GM12872 (cell line): ENCODE data around the gene DPP3.

Experiments
- TF ChIP-seq, protein P1 (sequence below): IDR thresholded peaks from 3 replicates; pipeline ENCODE4 v1.5.1; 2011; ENCODE audit warnings: low read depth, mild to moderate bottlenecking, low read length, moderate library complexity; ENCODE audit not compliant: insufficient read depth

DPP3 gene

DNA sequence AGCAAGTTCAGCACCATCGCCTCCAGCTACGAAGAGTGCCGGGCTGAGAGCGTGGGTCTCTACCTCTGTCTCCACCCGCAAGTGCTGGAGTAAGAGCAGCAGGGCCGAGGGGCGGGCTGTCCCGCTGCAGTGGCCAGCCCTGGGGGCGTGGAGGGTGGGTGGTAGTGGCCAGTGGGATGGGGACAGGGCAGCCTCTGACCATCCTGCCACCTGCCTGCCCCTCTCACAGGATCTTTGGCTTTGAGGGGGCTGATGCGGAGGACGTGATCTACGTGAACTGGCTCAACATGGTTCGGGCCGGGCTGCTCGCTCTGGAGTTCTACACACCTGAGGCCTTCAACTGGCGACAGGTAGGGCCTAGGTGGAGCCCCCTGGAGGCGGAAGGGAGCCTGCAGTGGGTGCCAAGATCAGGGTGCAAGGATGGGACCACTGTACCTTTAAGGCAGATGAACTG, 15.2 kb downstream of the DPP3 start:
- TF ChIP-seq, protein P1, sequence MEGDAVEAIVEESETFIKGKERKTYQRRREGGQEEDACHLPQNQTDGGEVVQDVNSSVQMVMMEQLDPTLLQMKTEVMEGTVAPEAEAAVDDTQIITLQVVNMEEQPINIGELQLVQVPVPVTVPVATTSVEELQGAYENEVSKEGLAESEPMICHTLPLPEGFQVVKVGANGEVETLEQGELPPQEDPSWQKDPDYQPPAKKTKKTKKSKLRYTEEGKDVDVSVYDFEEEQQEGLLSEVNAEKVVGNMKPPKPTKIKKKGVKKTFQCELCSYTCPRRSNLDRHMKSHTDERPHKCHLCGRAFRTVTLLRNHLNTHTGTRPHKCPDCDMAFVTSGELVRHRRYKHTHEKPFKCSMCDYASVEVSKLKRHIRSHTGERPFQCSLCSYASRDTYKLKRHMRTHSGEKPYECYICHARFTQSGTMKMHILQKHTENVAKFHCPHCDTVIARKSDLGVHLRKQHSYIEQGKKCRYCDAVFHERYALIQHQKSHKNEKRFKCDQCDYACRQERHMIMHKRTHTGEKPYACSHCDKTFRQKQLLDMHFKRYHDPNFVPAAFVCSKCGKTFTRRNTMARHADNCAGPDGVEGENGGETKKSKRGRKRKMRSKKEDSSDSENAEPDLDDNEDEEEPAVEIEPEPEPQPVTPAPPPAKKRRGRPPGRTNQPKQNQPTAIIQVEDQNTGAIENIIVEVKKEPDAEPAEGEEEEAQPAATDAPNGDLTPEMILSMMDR: peak; percentile 48; the same call in 2 of the 3 replicates

DNA sequence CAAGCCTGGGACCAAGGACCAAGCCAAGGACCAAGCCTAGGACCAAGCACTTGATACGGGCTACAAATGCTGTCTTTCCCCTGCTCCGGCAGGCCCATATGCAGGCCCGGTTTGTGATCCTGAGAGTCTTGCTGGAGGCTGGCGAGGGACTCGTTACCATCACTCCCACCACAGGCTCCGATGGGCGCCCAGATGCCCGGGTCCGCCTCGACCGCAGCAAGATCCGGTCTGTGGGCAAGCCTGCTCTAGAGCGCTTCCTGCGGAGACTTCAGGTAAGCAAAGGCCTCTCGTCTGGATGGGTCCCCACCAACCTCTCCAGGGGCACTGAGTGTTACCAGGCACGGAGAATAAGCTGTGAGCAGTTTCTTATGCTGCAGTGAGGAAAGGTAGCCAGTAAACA, 17.0 kb downstream of the DPP3 start:
- TF ChIP-seq, protein P1: no peak

DNA sequence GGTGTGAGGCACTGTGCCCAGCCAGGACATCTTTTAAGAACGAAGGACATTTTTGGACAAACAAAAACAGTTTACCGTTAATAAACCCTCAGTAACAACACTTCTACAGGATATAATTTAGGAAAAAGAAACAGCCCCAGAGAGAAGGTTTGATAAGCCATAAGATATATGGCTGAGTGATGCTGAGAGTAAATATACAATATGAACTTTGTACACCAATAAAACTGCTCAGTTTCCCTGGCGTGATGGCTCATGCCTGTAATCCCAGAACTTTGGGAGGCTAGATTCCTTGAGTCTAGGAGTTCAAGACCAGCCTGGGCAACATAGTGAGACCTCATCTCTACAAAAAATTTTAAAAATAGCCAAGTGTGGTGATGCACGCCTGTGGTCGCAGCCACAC, 18.3 kb downstream of the DPP3 start:
- TF ChIP-seq, protein P1: no peak

DNA sequence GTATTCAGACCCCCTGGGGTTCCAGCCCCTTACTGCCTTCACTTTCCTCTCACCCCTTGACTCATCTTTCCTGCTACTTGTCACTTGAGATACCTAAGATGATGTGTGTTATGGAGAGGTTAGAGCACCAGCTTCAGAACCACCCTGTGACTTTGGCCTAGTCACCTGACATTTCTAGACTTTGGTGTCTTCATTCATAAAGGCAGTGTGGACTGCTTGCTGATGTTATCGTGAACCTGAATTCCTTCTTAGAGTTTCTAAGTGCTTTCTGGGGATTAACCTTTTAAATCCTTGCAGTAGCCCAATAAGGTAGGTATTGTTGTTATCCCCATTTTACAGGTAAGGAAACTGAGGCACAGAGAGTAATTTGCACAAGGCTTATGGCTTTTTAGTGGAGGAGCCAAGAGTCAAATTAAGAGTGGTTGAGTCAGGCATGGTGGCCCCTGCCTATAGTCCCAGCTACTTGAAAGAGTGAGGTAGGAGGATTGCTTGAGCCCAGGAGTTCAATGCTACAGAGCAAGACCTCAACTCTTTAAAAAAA, 25.1 kb downstream of the DPP3 start:
- TF ChIP-seq, protein P1: no peak

DNA sequence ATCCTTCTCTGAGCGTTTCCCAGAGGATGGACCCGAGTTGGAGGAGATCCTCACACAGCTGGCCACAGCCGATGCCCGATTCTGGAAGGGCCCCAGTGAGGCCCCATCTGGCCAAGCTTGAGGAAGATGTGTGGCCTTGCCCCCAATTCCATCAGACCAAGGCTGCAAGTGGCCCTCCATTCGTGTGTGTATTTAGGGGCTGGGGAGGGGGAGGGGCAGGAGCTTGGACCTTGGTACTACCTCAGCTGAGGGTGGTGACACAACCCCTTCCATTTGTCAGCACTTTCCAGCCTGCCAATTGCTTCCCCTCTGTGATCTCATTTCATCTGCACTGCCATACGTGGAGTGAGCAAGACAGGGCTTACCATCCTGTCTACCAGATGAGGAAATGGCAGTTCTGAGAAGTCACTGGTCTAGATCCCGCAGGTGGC, 28.9 kb downstream of the DPP3 start:
- TF ChIP-seq, protein P1: no peak

DNA sequence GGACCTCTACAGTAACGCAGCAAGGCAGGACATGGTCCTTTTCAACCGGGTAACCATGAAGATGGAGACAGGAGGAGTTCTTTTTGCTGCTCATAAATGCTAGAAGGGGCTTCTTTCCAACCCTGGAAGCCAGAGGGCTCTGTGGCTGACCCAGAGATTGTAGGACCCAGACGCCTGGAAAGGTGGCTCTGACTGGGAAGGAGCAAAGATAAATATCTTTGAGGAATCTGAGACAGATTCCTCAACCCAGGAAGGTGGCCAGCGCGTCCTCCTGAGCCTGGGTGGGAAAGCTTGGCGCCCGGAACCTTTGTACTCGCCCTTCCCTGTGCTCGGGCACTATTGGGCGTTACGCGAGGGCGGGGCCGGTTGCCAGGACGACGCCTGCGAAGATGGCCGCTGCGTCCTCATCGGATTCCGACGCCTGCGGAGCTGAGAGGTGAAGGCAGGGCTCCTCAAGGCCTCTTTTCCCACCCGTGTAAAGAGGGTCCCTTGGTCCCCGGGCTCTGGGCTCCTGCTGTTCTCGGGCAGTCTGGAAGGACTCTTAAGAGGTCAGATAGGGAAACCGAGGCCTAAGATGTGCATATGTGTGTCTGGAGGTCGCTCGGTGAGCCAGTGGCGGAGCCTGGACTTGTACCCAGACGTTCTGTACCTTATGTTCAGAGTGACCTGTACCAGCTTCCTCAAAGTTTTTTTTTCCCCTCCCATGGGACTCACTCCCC, 30.2 kb downstream of the DPP3 start, which contains the start of gene BBS1:
BBS1 (plus strand) TSS at position 365 of the 719 bp plus-strand sequence; CDS start at position 390, 25 bp downstream.
- TF ChIP-seq, protein P1: no peak

DNA sequence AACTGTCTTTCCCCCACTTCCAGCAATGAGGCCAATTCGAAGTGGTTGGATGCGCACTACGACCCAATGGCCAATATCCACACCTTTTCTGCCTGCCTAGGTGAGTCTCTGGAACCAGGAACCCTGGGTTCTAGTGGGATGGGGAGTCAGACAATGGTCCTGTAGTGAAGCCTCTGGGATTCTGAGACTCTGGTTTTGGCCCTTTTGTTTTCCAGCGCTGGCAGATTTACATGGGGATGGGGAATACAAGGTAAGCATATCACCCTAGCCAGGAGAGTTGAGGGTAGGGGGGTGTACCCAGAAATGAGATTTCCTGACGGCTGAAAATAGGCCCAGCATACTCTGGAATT, 30.7 kb downstream of the DPP3 start:
- TF ChIP-seq, protein P1: no peak
